Adrenal gland (tissue), 5 donors: Measurements from ENCODE around the gene WT1.

Experiments used
- CTCF ChIP-seq, 6 experiments: fragments of 450-650 bp in 4 of 6; fragments of 200-600 bp in 2 of 6; sonication (generic) in 1 of 6; IDR thresholded peaks; 1 replicate in 5 of 6; 2 replicates in 1 of 6; pipeline versions ENCODE4 v1.5.1 to v1.8.0; 2016 to 2021; ENCODE audit warnings: antibody characterized with exemption in 6 of 6, mild to moderate bottlenecking in 2 of 6, moderate library complexity in 1 of 6
- POLR2A ChIP-seq, 2 donors: fragments of 450-650 bp; IDR thresholded peaks; one replicate each; pipeline ENCODE4 v1.6.1; 2017; ENCODE audit warnings: antibody characterized with exemption in 2 of 2, mild to moderate bottlenecking in 2 of 2, moderate library complexity in 1 of 2
- donor health status: DM: no; HTN: no; CAD: no.

- TF ChIP-seq POLR2A (IDR thresholded peaks at IDR 0.05) (no peak), CTCF (IDR thresholded peaks at IDR 0.05) (no peak)
Measured at GRCh38 chr11:32438346-32438865, 3.1 kb upstream of the WT1 start.
